KBM-7 (cell line): ENCODE results near the gene VNN1.
"Not testable (repeated sequence)": the region's sequence is repeated elsewhere in the genome, so short reads cannot be mapped to it uniquely, and the experiment has no call there.

ENCODE experiments used
- DNase-seq: peaks from one replicate; pipeline ENCODE4 v3.0.0-alpha.2; 2015
- in situ Hi-C: fragments of 300-500 bp; cut with MboI; formaldehyde crosslinking; loops from 2 replicates; pipeline ENCODE4 v1.14.3; 2020; ENCODE audit warnings: low sequenced_read_pairs, low pct_unique_long_range_greater_than_20kb, mixed read lengths

Gene VNN1

DNA sequence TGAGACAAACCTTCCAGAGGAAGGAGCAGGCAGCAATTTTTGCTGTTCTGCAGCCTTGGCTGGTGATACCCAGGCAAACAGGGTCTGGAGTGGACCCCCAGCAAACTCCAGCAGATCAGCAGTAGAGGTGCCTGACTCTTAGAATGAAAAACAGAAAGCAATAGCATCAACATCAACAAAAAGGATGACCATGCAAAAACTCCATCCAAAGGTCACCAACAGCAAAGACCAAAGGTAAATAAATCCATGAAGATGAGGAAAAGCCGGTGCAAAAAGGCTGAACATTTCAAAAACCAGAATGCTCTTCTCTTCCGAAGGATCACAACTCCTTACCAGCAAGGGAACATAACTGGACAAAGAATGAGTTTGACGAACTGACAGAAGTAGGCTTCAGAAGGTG lies 77.9 kb downstream of the VNN1 start:
- DNase-seq, in situ Hi-C loops: not testable (repeated sequence)

- DNase-seq, in situ Hi-C loops: not testable (repeated sequence)
Measured at GRCh38 chr6:132635288-132635687, 78.6 kb downstream of the VNN1 start.

- no peak for DNase-seq
- in situ Hi-C loops = no loop called here
Measured at GRCh38 chr6:132634796-132635195, 79.1 kb downstream of the VNN1 start.

GRCh38 chr6:132633362-132633761 lies 80.5 kb downstream of the VNN1 start:
- no peak for DNase-seq
- in situ Hi-C loops = no loop called here
